Astrocyte of the spinal cord (primary cell): ENCODE data around the gene SH3BGRL.
"Not testable (repeated sequence)": the region's sequence is repeated elsewhere in the genome, so short reads cannot be mapped to it uniquely, and the experiment has no call there.

Experiments
- DNase-seq: peaks from one replicate; pipeline ENCODE4 v3.0.0; 2011; ENCODE audit warnings: low read depth, low spot score
- H3K4me3 ChIP-seq: 2 replicates; pipeline ENCODE4 v1.5.1; 2011; ENCODE audit warnings: low read depth, mild to moderate bottlenecking, low read length, moderate library complexity
- in situ Hi-C: cut with HindIII; loops from 2 replicates; pipeline ENCODE4 v1.10.0; 2017; ENCODE audit warnings: low sequenced_read_pairs
- TF ChIP-seq, protein P1 (sequence below): IDR thresholded peaks from 2 replicates; pipeline ENCODE4 v1.5.1; 2012; ENCODE audit warnings: low read depth, mild to moderate bottlenecking, low read length, inconsistent platforms

Gene SH3BGRL

DNA sequence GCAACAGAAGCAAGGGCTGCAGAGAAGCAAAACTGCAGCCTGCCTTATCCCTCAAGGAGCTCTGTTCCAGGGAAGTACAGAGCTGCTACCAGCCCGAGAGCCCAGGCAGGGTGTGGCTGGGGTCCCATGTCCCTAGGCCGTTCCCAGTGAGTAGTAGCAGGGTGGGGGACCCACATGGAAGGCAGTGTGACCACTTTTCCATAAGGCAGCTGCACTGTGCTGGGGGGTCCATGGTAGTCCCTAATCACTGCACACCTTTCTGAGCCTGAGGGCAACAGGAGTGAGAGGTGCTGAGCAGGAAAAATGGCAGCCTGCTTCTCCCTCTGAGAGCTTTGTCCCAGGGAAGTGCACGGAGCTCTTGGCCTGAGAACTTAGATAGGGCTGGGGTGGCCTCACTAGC is 135.9 kb downstream of the SH3BGRL start:
- in situ Hi-C loops = no loop called here
- no peak overlapping the region for H3K4me3 ChIP-seq
- TF ChIP-seq, protein P1, sequence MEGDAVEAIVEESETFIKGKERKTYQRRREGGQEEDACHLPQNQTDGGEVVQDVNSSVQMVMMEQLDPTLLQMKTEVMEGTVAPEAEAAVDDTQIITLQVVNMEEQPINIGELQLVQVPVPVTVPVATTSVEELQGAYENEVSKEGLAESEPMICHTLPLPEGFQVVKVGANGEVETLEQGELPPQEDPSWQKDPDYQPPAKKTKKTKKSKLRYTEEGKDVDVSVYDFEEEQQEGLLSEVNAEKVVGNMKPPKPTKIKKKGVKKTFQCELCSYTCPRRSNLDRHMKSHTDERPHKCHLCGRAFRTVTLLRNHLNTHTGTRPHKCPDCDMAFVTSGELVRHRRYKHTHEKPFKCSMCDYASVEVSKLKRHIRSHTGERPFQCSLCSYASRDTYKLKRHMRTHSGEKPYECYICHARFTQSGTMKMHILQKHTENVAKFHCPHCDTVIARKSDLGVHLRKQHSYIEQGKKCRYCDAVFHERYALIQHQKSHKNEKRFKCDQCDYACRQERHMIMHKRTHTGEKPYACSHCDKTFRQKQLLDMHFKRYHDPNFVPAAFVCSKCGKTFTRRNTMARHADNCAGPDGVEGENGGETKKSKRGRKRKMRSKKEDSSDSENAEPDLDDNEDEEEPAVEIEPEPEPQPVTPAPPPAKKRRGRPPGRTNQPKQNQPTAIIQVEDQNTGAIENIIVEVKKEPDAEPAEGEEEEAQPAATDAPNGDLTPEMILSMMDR = no peak
- no peak for DNase-seq

DNA sequence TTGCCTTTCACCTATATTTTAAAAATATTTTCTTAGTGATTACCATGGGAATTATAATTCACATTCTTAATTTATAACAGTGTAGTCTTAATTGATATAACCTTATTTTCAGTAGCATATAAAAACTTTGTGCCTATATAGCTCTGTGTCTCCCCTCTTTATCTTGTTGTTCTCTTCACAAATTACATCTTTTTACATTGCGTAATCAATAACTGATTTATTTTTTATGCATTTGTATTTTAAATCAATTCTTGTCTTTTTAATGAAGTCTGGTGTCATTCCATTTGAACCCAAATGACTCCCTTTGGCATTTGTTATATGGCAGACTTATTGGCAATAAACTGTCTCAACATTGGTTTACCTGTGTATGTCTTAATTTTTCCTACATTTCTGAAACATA is 137.0 kb downstream of the SH3BGRL start:
- TF ChIP-seq, protein P1 = no peak
- H3K4me3 ChIP-seq = no peak overlapping the region
- in situ Hi-C loops = no loop called here
- DNase-seq = no peak

GRCh38 chrX:81345296-81345695 is 143.4 kb downstream of the SH3BGRL start:
- H3K4me3 ChIP-seq, in situ Hi-C loops, DNase-seq: not testable (repeated sequence)
